ENCODE data around the gene BCAR3. TPM values are rescaled to one million over a fixed set of nuclear protein-coding genes. Genes with fewer than 3 reads are reported as not detected.

Gene BCAR3
- polyA plus RNA-seq (ENCODE audit: insufficient read length in 4 of 4) = 10 to 100 TPM; 22.9 to 26.1 (median 24.3) TPM

DNA sequence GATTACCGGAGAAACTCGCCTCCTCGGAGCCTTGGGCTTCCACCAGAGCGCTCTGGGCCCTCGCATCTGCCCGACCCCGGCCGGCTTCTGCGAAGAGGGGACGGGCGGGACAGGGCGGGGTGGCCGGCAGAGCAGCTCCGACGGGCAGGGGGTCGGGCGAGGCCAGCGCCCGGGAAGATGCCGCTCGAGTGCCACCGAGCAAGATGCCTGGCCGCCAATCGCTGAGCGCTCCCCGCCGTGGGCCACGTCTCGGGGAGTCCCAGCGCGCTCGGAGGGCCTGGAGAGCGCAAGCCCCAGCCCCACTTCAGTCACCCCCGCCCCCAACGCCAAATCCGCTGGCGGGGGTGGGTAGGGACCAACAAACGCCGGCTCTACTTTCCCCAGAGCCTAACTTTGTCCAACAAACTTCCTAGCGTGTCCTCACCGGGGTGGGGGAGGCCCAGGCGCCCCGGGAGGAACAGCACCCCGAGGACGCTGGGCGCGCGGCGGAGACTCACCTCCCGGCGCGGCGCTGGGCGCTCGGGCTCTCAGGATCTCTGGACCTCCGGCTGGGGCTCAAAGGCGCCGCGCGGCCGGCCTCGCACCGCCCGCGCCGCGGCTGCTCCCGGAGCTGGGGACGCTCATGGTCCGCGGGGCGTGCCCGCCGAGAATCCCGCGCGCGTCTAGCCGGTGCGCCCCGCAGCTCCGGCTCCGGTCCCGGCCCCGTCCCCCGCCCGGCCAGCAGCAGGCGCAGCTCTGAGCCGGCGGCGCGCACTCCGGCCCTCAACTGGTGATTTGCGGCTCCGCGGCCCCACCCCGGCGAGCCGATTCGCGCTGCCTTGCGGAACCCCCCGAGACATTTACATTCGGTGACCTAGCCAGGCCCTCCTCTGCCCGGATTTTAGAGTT is at the start of gene BCAR3:
Gene BCAR3, minus strand, starts transcription at position 737 of the 888 bp plus-strand sequence. CDS start 6,907 bp downstream, outside the sequence.
- peak in 2 of 4 donors; percentile 36 to 56 for DNase-seq (ENCODE audit: low read depth in 4 of 4, low spot score in 3 of 4)

DNA sequence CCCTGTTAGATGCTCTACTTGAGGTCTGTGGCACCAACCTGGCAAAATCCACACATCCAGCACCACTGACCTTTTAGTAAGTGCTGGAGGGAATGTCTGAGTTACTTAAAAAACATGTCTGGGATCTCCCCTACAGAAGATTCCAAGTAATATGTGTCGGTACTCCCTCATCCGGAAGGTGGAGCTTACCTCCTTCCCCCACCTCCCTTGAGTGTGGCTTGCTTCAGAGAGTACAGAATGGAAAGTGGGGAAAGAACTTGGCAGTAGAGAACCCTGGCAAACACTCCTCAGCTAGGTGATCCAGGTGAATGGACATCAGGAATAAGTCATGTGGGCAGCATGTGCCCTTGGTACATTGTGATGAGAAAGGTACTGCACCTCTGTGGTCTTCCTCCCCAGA is 49.0 kb upstream of the BCAR3 start:
- no peak for DNase-seq (ENCODE audit: low read depth in 4 of 4, low spot score in 3 of 4)

DNA sequence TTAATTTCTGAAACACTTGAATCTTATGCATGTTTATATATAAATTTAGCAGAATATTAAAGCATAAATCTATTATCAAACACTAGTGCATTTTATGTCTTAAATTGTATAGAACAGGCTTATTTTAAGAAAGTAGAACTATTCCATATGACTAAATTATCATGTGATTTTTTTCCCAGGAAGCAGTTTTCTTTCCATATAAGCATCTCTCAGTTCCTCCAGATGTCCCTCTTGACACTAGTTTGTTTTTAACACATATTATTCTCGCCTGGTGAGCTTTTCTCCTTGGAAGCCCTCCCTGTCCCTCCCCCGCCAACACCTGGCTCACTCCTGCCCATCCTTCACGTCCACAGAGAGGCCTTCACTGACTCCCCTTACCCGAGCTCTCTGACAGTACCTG is 48.3 kb upstream of the BCAR3 start:
- DNase-seq (ENCODE audit: low read depth in 4 of 4, low spot score in 3 of 4) = no peak

DNA sequence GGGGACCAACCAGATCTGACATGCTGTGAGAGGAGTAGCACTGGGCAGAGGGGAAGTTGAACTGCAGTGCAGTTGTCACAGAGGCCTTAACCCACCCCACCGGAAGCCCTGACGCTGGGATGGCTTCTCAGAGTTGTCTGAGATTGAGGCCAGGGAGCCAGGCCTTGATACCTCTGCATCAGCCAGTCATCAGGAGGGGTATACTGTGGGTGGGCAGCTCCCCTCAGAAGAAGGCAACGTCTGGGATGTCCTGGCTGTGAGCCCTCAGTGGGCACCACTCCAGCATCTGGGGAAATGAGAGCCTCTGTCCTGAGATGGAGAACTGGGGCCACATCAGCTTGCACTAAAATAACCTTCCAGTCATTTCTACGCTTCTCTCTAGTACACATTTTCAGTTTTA is 47.9 kb upstream of the BCAR3 start:
- no peak for DNase-seq (ENCODE audit: low read depth in 4 of 4, low spot score in 3 of 4)

DNA sequence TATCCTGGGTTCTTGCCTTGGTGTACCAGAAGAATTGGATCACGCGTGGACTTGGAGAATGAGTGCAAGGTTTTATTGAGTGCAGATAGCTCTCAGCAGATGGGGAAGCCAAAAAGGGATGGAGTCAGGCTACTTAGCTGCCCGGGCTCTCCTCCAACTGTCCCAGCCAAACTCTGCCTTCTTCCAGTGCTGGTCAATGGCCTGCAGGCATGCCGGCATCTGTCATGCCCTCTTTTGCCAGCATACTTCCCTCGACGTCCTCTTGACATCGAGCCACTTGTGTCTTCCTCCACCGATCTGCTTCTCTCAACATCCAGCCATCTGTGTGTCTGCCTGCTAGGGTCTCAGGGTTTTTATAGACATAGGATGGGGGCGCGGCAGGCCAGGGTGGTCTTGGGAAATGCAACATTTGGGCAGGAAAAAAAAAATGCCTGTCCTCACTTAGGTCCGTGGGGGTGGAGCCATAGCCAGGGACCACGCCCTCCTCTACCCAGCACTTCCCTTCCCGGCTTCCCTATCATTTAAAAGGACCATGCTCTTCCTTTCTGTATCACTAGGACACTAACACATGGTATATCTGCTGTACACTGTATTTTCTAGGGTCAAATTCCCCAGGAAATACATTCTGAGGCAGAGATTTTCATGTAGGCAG is 47.0 kb upstream of the BCAR3 start:
- no peak for DNase-seq (ENCODE audit: low read depth in 4 of 4, low spot score in 3 of 4)

GRCh38 chr1:93723733-93724270 is 42.2 kb upstream of the BCAR3 start:
- DNase-seq (ENCODE audit: low read depth in 4 of 4, low spot score in 3 of 4) = no peak

GRCh38 chr1:93723110-93723509 is 41.5 kb upstream of the BCAR3 start:
- no peak for DNase-seq (ENCODE audit: low read depth in 4 of 4, low spot score in 3 of 4)

GRCh38 chr1:93722081-93723031 is 40.7 kb upstream of the BCAR3 start:
- no peak for DNase-seq (ENCODE audit: low read depth in 4 of 4, low spot score in 3 of 4)

DNA sequence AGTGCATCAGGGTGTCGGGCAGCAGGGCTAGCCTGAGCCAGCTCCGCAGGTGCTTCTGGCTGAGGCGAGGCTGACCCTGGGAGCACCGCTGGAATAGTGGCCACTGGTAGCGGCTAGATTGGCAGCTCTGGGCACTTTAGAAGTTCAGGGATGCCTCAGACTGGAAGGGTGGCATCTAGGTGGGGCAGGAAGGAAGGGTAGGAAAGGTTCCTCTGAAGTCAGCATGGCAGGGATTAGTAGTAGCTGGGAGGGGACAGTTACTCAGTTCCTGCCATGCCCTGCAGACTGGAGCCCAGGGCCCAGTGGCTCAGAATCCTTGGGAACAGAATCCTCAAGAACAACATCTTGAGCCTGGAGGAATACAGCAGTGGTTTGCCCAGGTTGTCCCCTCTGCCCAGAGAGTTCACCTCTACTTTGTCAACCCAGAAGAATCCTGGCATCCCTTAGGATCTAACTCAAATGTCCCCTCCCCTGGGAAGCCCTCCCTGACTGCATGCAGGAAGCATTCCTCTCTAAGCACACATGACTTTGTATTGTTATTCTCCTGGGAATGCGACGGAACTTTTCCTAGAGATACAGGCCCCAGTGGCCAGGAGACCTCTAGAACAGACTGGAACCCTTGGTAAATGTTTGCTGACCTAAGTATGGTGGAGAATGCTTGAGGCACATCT is 39.5 kb upstream of the BCAR3 start:
- DNase-seq (ENCODE audit: low read depth in 4 of 4, low spot score in 3 of 4) = no peak

GRCh38 chr1:93717640-93718039 is 36.0 kb upstream of the BCAR3 start:
- DNase-seq (ENCODE audit: low read depth in 4 of 4, low spot score in 3 of 4) = no peak

- no peak for DNase-seq (ENCODE audit: low read depth in 4 of 4, low spot score in 3 of 4)
Measured at GRCh38 chr1:93716941-93717368, 35.3 kb upstream of the BCAR3 start.

GRCh38 chr1:93716163-93716562 is 34.5 kb upstream of the BCAR3 start:
- DNase-seq (ENCODE audit: low read depth in 4 of 4, low spot score in 3 of 4) = no peak

DNA sequence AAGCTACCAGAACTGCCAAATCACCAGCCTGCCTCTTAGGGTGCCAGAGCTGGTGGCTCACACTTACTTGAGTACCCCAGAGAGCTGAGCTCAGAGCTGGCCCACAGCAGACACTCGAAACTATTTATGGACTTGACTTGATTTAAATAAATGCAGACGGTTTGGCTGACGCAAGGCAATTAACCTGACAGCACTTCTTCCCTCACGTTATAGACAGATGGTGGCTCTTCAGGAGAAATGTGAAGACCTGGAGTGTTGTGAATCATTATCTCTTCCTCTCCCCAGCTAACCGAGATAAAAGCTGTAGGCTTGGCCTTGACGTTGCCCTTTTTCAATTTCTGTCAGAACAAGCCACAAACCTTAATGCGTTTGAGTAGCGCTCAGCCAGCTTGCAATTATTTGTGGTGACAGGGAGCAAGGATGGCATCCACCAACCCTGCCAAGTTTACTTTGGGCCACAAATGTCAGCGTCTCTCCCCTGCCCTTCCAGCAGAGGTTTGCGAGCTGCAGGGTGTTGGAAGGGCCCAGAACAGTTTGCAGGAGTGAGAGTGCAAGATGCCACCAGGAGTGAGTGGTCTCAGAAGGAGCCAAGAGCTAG is 34.0 kb upstream of the BCAR3 start:
- DNase-seq (ENCODE audit: low read depth in 4 of 4, low spot score in 3 of 4) = no peak

DNA sequence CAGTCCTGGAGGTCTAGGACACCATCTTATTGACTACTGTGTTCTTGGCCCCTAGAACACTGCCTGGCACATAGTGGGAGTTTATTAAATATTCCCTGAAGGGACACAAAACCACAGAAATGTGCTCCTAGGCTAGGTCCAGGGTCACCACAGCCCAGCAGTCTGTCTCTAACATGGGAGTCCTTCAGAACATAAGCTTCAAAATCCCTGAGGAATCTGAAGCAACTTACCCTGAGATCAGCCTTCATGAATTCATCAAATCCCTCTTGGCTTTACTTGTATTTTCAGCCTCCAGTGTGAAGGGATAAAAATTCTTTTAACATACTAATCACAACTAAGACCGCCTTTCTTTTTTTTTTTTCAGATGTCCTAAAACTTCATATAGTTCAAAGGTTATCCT is 32.7 kb upstream of the BCAR3 start:
- no peak for DNase-seq (ENCODE audit: low read depth in 4 of 4, low spot score in 3 of 4)

GRCh38 chr1:93713341-93713740 is 31.7 kb upstream of the BCAR3 start:
- DNase-seq (ENCODE audit: low read depth in 4 of 4, low spot score in 3 of 4) = no peak

DNA sequence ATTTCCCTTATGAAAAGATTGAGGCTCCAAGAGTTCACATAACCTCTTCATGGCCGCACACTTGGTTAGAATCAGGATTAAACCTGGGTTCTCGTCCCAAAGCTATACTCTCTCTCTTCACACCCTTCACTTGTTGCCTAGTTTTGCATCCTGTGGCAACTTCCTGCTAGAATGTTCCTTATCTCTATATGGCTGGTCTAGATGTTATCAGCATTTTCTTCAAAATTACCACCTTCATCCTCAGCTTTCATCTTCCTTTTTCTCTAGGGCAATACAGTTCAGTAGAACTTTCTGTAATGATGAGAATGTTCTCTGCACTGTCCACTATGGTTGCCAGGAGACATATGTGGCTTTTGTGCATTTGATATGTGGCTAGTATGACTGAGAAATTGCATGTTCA is 31.1 kb upstream of the BCAR3 start:
- no peak for DNase-seq (ENCODE audit: low read depth in 4 of 4, low spot score in 3 of 4)

GRCh38 chr1:93710499-93711453 is 29.1 kb upstream of the BCAR3 start:
- no peak for DNase-seq (ENCODE audit: low read depth in 4 of 4, low spot score in 3 of 4)

- DNase-seq (ENCODE audit: low read depth in 4 of 4, low spot score in 3 of 4) = peak in 1 of 4 donors; percentile 33
Measured at GRCh38 chr1:93708734-93709481, 27.3 kb upstream of the BCAR3 start.
